Gastroesophageal sphincter (tissue), 3 donors: ENCODE measurements around the gene ACKR3.

Experiments
- EP300 ChIP-seq: sonication (generic); formaldehyde crosslinking; IDR thresholded peaks from one replicate; pipeline ENCODE4 v1.6.1; 2017; ENCODE audit warnings: antibody characterized with exemption, mild to moderate bottlenecking
- POLR2A ChIP-seq, 2 donors: fragments of 450-650 bp; IDR thresholded peaks; one replicate each; pipeline ENCODE4 v1.6.1; 2017; ENCODE audit warnings: antibody characterized with exemption in 2 of 2, mild to moderate bottlenecking in 2 of 2, moderate library complexity in 1 of 2
- POLR2AphosphoS5 ChIP-seq: sonication (generic); formaldehyde crosslinking; IDR thresholded peaks from one replicate; pipeline ENCODE4 v1.6.1; 2017; ENCODE audit warnings: antibody characterized with exemption
- TF ChIP-seq, protein P1 (sequence below), 4 experiments: fragments of 200-600 bp in 2 of 4; fragments of 450-650 bp in 2 of 4; sonication (generic) in 1 of 4; IDR thresholded peaks; one replicate each; pipeline ENCODE4 v1.5.1; 2017 to 2019; ENCODE audit warnings: antibody characterized with exemption in 4 of 4, mild to moderate bottlenecking in 2 of 4, moderate library complexity in 2 of 4

DNA sequence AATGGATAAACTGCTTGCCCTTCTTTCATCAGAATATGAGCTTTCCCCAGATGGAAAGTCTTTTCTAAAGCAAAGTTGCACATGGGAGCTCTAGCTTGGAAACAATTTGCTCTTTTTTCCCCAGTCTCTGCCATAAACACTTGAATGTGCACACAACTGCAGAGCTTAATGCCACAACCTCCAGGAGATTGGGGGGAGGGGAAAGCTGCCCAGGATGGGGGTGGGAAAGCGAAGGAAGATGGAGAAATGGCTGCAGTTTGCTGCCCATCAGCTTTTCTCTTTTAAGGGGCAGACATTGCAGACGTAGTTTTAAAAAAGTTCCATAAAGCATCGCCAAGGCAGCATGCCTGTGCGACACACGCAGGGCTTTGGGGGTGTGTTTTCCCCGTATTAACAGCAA lies 1.5 kb downstream of the ACKR3 start:
- TF ChIP-seq, protein P1, sequence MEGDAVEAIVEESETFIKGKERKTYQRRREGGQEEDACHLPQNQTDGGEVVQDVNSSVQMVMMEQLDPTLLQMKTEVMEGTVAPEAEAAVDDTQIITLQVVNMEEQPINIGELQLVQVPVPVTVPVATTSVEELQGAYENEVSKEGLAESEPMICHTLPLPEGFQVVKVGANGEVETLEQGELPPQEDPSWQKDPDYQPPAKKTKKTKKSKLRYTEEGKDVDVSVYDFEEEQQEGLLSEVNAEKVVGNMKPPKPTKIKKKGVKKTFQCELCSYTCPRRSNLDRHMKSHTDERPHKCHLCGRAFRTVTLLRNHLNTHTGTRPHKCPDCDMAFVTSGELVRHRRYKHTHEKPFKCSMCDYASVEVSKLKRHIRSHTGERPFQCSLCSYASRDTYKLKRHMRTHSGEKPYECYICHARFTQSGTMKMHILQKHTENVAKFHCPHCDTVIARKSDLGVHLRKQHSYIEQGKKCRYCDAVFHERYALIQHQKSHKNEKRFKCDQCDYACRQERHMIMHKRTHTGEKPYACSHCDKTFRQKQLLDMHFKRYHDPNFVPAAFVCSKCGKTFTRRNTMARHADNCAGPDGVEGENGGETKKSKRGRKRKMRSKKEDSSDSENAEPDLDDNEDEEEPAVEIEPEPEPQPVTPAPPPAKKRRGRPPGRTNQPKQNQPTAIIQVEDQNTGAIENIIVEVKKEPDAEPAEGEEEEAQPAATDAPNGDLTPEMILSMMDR (IDR thresholded peaks at IDR 0.05): no peak
- no peak for TF ChIP-seq POLR2AphosphoS5
- no peak for TF ChIP-seq POLR2A (IDR thresholded peaks at IDR 0.05)
- no peak for TF ChIP-seq EP300
